Measurements from ENCODE around the gene SGPL1. TPM values are rescaled to one million over a fixed set of nuclear protein-coding genes. Genes with fewer than 3 reads are reported as not detected.
A peak's percentile ranks its signal among the peaks of the same experiment; 100 is the strongest.

The SGPL1 gene
- total and polyA plus RNA-seq, 2 experiments from 2014 or later: 12.0 to 42.7 TPM

DNA sequence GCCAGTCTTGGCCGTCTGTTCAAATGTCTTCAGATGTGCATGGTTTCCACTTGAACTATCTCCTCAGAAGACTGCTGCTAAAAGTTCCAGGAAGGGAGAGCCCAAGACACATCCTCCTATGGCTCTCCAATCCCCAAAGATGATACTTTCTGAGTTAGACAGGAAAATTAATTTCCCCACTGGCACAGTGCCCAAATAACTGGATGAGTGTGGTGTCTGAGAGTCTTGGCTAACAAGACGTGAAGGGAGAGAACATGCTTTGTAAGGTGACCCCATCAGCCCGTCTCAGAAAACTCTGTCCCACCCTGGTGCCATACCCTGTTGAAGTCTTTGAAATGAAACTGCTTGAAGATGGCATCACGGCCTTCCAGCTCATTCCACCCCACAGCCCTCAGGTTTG, 69.7 kb downstream of the SGPL1 start:
- H3K36me3 Mint-ChIP-seq (ENCODE audit: low read depth): peaks cover 28% of the 10 kb centered on the region
- Histone ChIP-seq H3K79me2 (replicated peaks; ENCODE audit: insufficient read depth) (no peaks in the 10 kb centered on the region), H3K4me2 (no peak overlapping the region), H3K9me2 (ENCODE audit: insufficient read depth) (no peaks in the 10 kb centered on the region), H4K20me1 (replicated peaks; ENCODE audit: insufficient read depth) (no peaks in the 10 kb centered on the region), H3K27ac (ENCODE audit: low read depth) (no peak overlapping the region), H3K27me3 (ENCODE audit: insufficient read depth) (no peaks in the 10 kb centered on the region), H3F3A (replicated peaks; ENCODE audit: low read depth) (no peaks in the 10 kb centered on the region), H2AFZ (no peak overlapping the region), H3K4me1 (ENCODE audit: insufficient read depth) (peaks cover 14% of the 10 kb centered on the region), H3K36me3 (ENCODE audit: insufficient read depth) (0 out of 2 replicates have a peak, but pooled peaks cover 3% of the 10 kb centered on the region), H3K4me3 (no peak overlapping the region)
- TF ChIP-seq EZH2phosphoT487 (IDR thresholded peaks at IDR 0.05; ENCODE audit: unreplicated experiment) (no peak), NANOG (IDR thresholded peaks at IDR 0.05; ENCODE audit: borderline replicate concordance) (no peak), ZNF114 (CRISPR knock-in tag; IDR thresholded peaks at IDR 0.05) (no peak), JUNB (IDR thresholded peaks at IDR 0.05; ENCODE audit: unreplicated experiment) (no peak)
- DNase-seq (ENCODE audit: low spot score) (no peak), ATAC-seq (no peak)
- no peak overlapping the region for H3K4me3 Mint-ChIP-seq
- H3K27me3 Mint-ChIP-seq (ENCODE audit: insufficient read depth, low read depth, poor library complexity): no peaks in the 10 kb centered on the region
- peaks cover 19% of the 10 kb centered on the region for H3K4me1 Mint-ChIP-seq
- H3K27ac Mint-ChIP-seq: no peak overlapping the region
- H3K9me3 Mint-ChIP-seq: no peaks in the 10 kb centered on the region

DNA sequence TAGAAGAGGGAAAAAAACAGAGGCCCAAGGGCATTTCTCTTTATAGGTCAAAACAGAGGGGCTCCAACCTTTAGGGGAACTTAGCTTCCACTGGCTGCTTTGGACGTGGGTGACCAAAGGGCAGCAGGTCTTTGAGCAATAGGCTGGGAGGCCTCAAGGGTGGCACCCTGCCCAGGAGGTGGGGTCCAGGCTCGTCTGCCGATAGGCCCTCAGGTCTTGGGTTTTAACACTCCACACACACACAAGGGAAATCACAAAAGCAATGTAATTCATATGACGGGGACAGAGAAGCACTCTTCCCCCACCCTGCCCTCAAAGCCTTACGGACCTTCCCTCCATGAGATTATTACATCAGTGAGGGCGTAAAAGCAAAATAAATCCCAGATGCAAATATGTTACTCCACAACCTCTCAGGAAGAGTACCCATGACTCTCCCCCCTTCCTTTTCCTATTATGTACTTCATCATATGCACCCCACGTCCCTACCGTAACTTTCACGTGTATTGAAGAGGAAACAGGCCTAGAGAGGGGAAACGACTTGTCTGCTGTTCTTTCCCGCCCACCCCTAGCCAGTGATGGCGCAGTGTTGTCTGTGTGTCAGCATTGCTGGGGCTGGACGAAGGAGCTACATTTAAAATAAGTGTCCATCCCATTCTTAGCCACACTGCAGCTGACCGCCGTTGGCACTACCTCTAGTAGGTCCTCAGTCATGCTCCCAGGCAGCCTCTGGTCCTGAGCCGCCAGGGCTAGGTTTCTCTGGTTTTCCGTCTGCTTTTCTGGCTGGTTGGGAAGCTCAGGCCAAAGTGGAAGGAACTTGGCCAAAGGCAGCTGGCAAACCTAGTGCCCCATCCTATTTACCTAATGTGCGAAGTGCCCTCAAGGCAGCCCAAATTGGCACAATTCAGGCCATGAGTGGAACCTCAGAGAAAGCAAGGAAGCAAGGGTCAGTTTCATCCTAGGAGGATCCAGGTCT, 70.5 kb downstream of the SGPL1 start:
- Histone ChIP-seq H3K9me2 (ENCODE audit: insufficient read depth) (no peaks in the 10 kb centered on the region), H2AFZ (no peak overlapping the region), H3K4me2 (no peak overlapping the region), H3K4me3 (no peak overlapping the region), H3K36me3 (ENCODE audit: insufficient read depth) (0 out of 2 replicates have a peak, but pooled peaks cover 3% of the 10 kb centered on the region), H3K27ac (ENCODE audit: low read depth) (no peak overlapping the region), H3F3A (replicated peaks; ENCODE audit: low read depth) (no peaks in the 10 kb centered on the region), H3K4me1 (ENCODE audit: insufficient read depth) (peaks cover 14% of the 10 kb centered on the region), H4K20me1 (replicated peaks; ENCODE audit: insufficient read depth) (no peaks in the 10 kb centered on the region), H3K27me3 (ENCODE audit: insufficient read depth) (no peaks in the 10 kb centered on the region), H3K79me2 (replicated peaks; ENCODE audit: insufficient read depth) (no peaks in the 10 kb centered on the region)
- H3K4me1 Mint-ChIP-seq: peaks cover 26% of the 10 kb centered on the region
- H3K36me3 Mint-ChIP-seq (ENCODE audit: low read depth): peaks cover 28% of the 10 kb centered on the region
- DNase-seq (ENCODE audit: low spot score) (no peak), ATAC-seq (no peak)
- H3K4me3 Mint-ChIP-seq: peak overlapping the region; percentile 79; the same call in 1 of the 3 replicates
- no peaks in the 10 kb centered on the region for H3K27me3 Mint-ChIP-seq (ENCODE audit: insufficient read depth, low read depth, poor library complexity)
- no peak overlapping the region for H3K27ac Mint-ChIP-seq
- peaks cover 1% of the 10 kb centered on the region for H3K9me3 Mint-ChIP-seq
- TF ChIP-seq JUNB (IDR thresholded peaks at IDR 0.05; ENCODE audit: unreplicated experiment) (no peak), ZNF114 (CRISPR knock-in tag; IDR thresholded peaks at IDR 0.05) (no peak), ZNF331 (CRISPR knock-in tag; IDR thresholded peaks at IDR 0.05; ENCODE audit: low read depth) (no peak)

DNA sequence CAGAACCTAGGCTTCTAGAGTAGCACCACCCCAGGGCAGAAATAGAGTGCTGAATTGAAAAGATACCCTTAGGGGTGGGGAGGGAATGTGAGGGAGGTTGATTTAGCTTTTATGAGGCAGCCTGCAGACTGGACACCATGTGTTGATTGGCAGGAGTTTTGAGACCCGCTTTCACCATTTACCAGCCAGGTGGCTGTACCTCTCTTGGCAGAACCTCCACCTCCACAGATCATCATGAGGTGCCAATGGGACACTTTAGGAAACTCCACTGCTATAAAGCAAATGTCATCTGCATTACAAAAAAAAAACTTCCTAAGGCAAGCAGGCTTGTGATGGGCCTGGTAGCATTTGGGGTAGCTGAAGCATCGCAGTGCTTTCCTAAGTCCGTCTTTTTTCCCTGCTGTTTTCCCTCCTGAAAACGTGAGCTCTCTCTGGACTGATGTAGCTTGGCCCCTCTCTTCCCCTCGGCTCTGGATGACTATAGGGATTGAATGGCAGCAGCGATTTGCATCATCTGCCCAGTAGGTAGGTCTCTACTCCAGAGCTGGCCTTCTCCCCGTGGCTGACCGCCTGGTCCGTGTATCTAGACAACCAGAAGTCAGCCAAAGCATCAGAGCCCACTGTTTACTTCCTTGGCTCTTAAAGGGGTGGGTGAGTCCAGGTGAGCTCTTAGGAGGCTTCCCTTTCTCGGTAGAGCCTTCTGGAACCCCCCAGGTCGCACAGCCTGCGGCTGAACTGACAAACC, 71.3 kb downstream of the SGPL1 start:
- no peak for DNase-seq (ENCODE audit: low spot score)
- H3K27ac ChIP-seq (ENCODE audit: low read depth): peak overlapping the region; percentile 30; the same call in 1 of the 2 replicates

More for the DNA sequence above, 71.3 kb downstream of the SGPL1 start:
- H3F3A ChIP-seq (replicated peaks; ENCODE audit: low read depth): no peaks in the 10 kb centered on the region
- 0 out of 2 replicates have a peak, but pooled peaks cover 3% of the 10 kb centered on the region for H3K36me3 ChIP-seq (ENCODE audit: insufficient read depth)
- Mint-ChIP-seq H3K4me3 (peak overlapping the region; percentile 79), H3K36me3 (ENCODE audit: low read depth) (peaks cover 28% of the 10 kb centered on the region), H3K4me1 (peaks cover 34% of the 10 kb centered on the region), H3K9me3 (peaks cover 5% of the 10 kb centered on the region), H3K27ac (no peak overlapping the region; the same call in 1 of the 2 replicates), H3K27me3 (ENCODE audit: insufficient read depth, low read depth, poor library complexity) (no peaks in the 10 kb centered on the region)
- TF ChIP-seq, protein P1, sequence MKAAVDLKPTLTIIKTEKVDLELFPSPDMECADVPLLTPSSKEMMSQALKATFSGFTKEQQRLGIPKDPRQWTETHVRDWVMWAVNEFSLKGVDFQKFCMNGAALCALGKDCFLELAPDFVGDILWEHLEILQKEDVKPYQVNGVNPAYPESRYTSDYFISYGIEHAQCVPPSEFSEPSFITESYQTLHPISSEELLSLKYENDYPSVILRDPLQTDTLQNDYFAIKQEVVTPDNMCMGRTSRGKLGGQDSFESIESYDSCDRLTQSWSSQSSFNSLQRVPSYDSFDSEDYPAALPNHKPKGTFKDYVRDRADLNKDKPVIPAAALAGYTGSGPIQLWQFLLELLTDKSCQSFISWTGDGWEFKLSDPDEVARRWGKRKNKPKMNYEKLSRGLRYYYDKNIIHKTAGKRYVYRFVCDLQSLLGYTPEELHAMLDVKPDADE (IDR thresholded peaks at IDR 0.05): no peak
- TF ChIP-seq NANOG (IDR thresholded peaks at IDR 0.05; ENCODE audit: borderline replicate concordance) (no peak), ZNF114 (CRISPR knock-in tag; IDR thresholded peaks at IDR 0.05) (no peak), JUNB (IDR thresholded peaks at IDR 0.05; ENCODE audit: unreplicated experiment) (no peak), STAT1 (IDR thresholded peaks at IDR 0.05; ENCODE audit: unreplicated experiment) (no peak), POLR2AphosphoS5 (IDR thresholded peaks at IDR 0.05; ENCODE audit: low read depth) (no peak), EZH2phosphoT487 (IDR thresholded peaks at IDR 0.05; ENCODE audit: unreplicated experiment) (no peak)
- TF ChIP-seq, protein P2, sequence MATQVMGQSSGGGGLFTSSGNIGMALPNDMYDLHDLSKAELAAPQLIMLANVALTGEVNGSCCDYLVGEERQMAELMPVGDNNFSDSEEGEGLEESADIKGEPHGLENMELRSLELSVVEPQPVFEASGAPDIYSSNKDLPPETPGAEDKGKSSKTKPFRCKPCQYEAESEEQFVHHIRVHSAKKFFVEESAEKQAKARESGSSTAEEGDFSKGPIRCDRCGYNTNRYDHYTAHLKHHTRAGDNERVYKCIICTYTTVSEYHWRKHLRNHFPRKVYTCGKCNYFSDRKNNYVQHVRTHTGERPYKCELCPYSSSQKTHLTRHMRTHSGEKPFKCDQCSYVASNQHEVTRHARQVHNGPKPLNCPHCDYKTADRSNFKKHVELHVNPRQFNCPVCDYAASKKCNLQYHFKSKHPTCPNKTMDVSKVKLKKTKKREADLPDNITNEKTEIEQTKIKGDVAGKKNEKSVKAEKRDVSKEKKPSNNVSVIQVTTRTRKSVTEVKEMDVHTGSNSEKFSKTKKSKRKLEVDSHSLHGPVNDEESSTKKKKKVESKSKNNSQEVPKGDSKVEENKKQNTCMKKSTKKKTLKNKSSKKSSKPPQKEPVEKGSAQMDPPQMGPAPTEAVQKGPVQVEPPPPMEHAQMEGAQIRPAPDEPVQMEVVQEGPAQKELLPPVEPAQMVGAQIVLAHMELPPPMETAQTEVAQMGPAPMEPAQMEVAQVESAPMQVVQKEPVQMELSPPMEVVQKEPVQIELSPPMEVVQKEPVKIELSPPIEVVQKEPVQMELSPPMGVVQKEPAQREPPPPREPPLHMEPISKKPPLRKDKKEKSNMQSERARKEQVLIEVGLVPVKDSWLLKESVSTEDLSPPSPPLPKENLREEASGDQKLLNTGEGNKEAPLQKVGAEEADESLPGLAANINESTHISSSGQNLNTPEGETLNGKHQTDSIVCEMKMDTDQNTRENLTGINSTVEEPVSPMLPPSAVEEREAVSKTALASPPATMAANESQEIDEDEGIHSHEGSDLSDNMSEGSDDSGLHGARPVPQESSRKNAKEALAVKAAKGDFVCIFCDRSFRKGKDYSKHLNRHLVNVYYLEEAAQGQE (IDR thresholded peaks at IDR 0.05; ENCODE audit: unreplicated experiment): no peak
- no peaks in the 10 kb centered on the region for H3K79me2 ChIP-seq (replicated peaks; ENCODE audit: insufficient read depth)
- peak overlapping the region; percentile 78 for H2AFZ ChIP-seq
- peak; percentile 9; the same call in 2 of the 3 replicates for ATAC-seq
- peaks cover 20% of the 10 kb centered on the region for H3K4me1 ChIP-seq (ENCODE audit: insufficient read depth)
- no peaks in the 10 kb centered on the region for H3K9me2 ChIP-seq (ENCODE audit: insufficient read depth)
- H3K4me2 ChIP-seq: peak overlapping the region; percentile 79
- no peaks in the 10 kb centered on the region for H4K20me1 ChIP-seq (replicated peaks; ENCODE audit: insufficient read depth)
- H3K27me3 ChIP-seq (ENCODE audit: insufficient read depth): no peaks in the 10 kb centered on the region
- peak overlapping the region; percentile 72 for H3K4me3 ChIP-seq

Measured in GM23338 (cell line).